Heart left ventricle (tissue), 16 donors: ENCODE measurements around the gene CDH23. TPM values are rescaled to one million over a fixed set of nuclear protein-coding genes. Genes with fewer than 3 reads are reported as not detected.

Experiments used
- ATAC-seq, 4 donors: fragments of 200-7000 bp; cut with Tn5 transposase; one replicate each; pipeline ENCODE4 v1.9.1; 2020 to 2022; ENCODE audit warnings: moderate library complexity in 4 of 4, mild to moderate bottlenecking in 3 of 4, moderate number of reproducible peaks in 1 of 4
- DNase-seq, 5 donors: peaks; one replicate each; pipeline ENCODE4 v3.0.0-alpha.2; 2020
- H3K27ac ChIP-seq, 12 donors: fragments of 200-600 bp; sonication (generic) in 4 of 12; one replicate each; pipeline versions ENCODE4 v1.5.0 to v1.8.0; 2016 to 2022; ENCODE audit warnings: mild to moderate bottlenecking in 2 of 12
- H3K27me3 ChIP-seq, 9 donors: fragments of 200-600 bp; sonication (generic) in 2 of 9; one replicate each; pipeline versions ENCODE4 v1.5.1 to v1.8.0; 2016 to 2022; ENCODE audit warnings: mild to moderate bottlenecking in 3 of 9
- H3K36me3 ChIP-seq, 9 donors: fragments of 200-600 bp; sonication (generic) in 2 of 9; one replicate each; pipeline versions ENCODE4 v1.5.0 to v1.8.0; 2018 to 2022; ENCODE audit warnings: mild to moderate bottlenecking in 2 of 9
- H3K4me1 ChIP-seq, 12 donors: fragments of 200-600 bp; sonication (generic) in 4 of 12; one replicate each; pipeline versions ENCODE4 v1.5.0 to v1.8.0; 2016 to 2022; ENCODE audit warnings: mild to moderate bottlenecking in 3 of 12
- H3K4me3 ChIP-seq, 12 donors: fragments of 200-600 bp; sonication (generic) in 4 of 12; one replicate each; pipeline versions ENCODE4 v1.5.0 to v1.8.0; 2017 to 2022; ENCODE audit warnings: mild to moderate bottlenecking in 9 of 12, moderate library complexity in 4 of 12
- H3K9me3 ChIP-seq, 12 donors: fragments of 200-600 bp; sonication (generic) in 4 of 12; one replicate each; pipeline versions ENCODE4 v1.5.0 to v1.8.0; 2016 to 2022; ENCODE audit warnings: mild to moderate bottlenecking in 1 of 12
- CTCF ChIP-seq, 12 donors: fragments of 200-600 bp; sonication (generic) in 4 of 12; IDR thresholded peaks; one replicate each; pipeline versions ENCODE4 v1.5.0 to v1.8.0; 2018 to 2022; ENCODE audit warnings: antibody characterized with exemption in 12 of 12, mild to moderate bottlenecking in 5 of 12
- POLR2A ChIP-seq, 2 donors: fragments of 450-650 bp; IDR thresholded peaks; one replicate each; pipeline ENCODE4 v1.6.1; 2017; ENCODE audit warnings: antibody characterized with exemption in 2 of 2, mild to moderate bottlenecking in 2 of 2, moderate library complexity in 2 of 2
- WGBS, 4 donors: extraction: QIAGEN DNeasy Blood & Tissue Kit in 2 of 4; methylation state at CpG; one replicate each; pipeline versions ENCODE4 v1.1.5 to v1.1.7; 2013 to 2018; 5-methylcytosine and 5-hydroxymethylcytosine counted together
- intact Hi-C, 10 donors: fragments of 100-400 bp; cut with DNase I; formaldehyde crosslinking; loops; one replicate each; pipeline versions ENCODE4 v1.11.1 to v1.14.2; 2022
- polyA plus RNA-seq, 2 donors: library from polyadenylated mRNA; stranded (reverse); fragments of 200-250 nt; gene quantifications; one replicate each; pipeline ENCODE4 v1.2.3, GENCODE V29; 2013
- total RNA-seq, 9 donors: library from RNA; depleted of rRNA in 2 of 9; stranded (reverse); fragments of >200 nt in 2 of 9; fragmentation: NEBNext Ultra II Directional in 3 of 9; extraction: Animal tissue kit (Norgen Biotek cat#: 25700) in 3 of 9; gene quantifications; one replicate each; pipeline versions ENCODE4 v1.1.0 to v1.2.4, GENCODE V29; 2016 to 2023
- donor health status: ischemic (EF 13 %, LVEDD 7.1; RV severe dilation, severe dysfunction).
- donor health status: healthy with polysubstance abuse.
- donor health status: DM: no; HTN: yes; CAD: no.
- donor health status: DM: no; HTN: no; CAD: no.
- donor health status: ischemic (EF 25% LVEDD 6.9; RV normal size, moderate dysfunction).
- donor health status: ischemic (EF 25% LVEDD 5.7; RV mildly dilated, moderate dysfunction).
- donor health status: healthy.
- donor health status: DM: yes; HTN: yes; CAD: no.
- donor health status: ischemic (EF 35%, LVEDD 5.7; RV mildly dilated, moderate dysfunction).
- donor health status: nonischemic (EF 11% LVEDD 7.7; RV severe dilation, severe dysfunction).
- donor health status: DM: yes; HTN: yes; CAD: no.
- donor health status: PGD.
- donor health status: ischemic (EF 29% LVEDD 5.4; RV normal size, mild dysfunction).
- donor health status: nonischemic (EF 23%, LVEDD 6.1; RV moderate dilation, normal function).

Gene CDH23
- total and polyA plus RNA-seq, 11 donors: 1.2 to 8.6 (median 3.9) TPM

DNA sequence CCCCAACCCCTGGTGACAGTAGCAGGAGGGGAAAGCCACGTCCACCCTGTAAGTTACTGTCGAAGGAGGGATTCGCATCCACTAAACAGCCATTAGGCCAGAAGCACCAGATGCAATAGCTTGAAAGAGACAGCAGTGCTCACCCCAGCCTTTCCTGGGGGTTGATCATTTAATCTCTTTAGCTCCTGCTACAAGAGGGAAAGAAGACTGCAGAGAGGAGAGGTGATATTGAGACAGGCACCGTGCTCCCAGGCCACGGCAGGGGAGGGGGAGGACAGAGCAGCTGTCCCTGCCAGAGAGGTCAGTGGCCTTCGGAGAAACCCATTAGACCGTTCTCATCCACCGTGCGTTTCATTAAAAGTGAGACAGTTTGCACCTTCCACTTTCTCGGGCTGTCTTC is 148.3 kb downstream of the CDH23 start:
- H3K4me3 ChIP-seq: no peak overlapping the region
- intact Hi-C loops: no loop called here
- H3K36me3 ChIP-seq: no peaks in the 10 kb centered on the region
- no peak for ATAC-seq
- no peaks in the 10 kb centered on the region for H3K27me3 ChIP-seq
- TF ChIP-seq POLR2A (IDR thresholded peaks at IDR 0.05) (no peak), CTCF (IDR thresholded peaks at IDR 0.05) (no peak)
- peaks cover 0 to 26% (median 14%) of the 10 kb centered on the region in 12 donors for H3K4me1 ChIP-seq
- no peak overlapping the region for H3K27ac ChIP-seq
- 90 to 93% (median 92%) methylated on average over 10 of the region's 10 CpGs for WGBS, 4 donors
- H3K9me3 ChIP-seq: no peaks in the 10 kb centered on the region
- no peak for DNase-seq

GRCh38 chr10:71546220-71546619 is 149.5 kb downstream of the CDH23 start:
- no peak for ATAC-seq
- H3K4me3 ChIP-seq: no peak overlapping the region
- DNase-seq: no peak
- no peak for TF ChIP-seq POLR2A (IDR thresholded peaks at IDR 0.05)
- TF ChIP-seq CTCF (IDR thresholded peaks at IDR 0.05): no peak
- intact Hi-C loops: no loop called here
- no peaks in the 10 kb centered on the region for H3K9me3 ChIP-seq
- H3K27ac ChIP-seq: no peak overlapping the region
- H3K4me1 ChIP-seq: peaks cover 0 to 26% (median 14%) of the 10 kb centered on the region in 12 donors
- no peaks in the 10 kb centered on the region for H3K36me3 ChIP-seq
- H3K27me3 ChIP-seq: no peaks in the 10 kb centered on the region
- 89 to 98% (median 94%) methylated on average over 7 of the region's 7 CpGs for WGBS, 4 donors

- no peaks in the 10 kb centered on the region for H3K36me3 ChIP-seq
- H3K27me3 ChIP-seq: no peaks in the 10 kb centered on the region
- peaks cover 0 to 26% (median 14%) of the 10 kb centered on the region in 12 donors for H3K4me1 ChIP-seq
- ATAC-seq (peak in 1 of 4 donors; percentile 18), DNase-seq (no peak)
- no peak overlapping the region for H3K4me3 ChIP-seq
- H3K27ac ChIP-seq: peak overlapping the region in 11 of 12 donors; percentile 40 to 89 (median 70)
- H3K9me3 ChIP-seq: no peaks in the 10 kb centered on the region
- no peak for TF ChIP-seq POLR2A (IDR thresholded peaks at IDR 0.05)
- TF ChIP-seq CTCF (IDR thresholded peaks at IDR 0.05): no peak
- 65 to 78% (median 70%) methylated on average over 12 of the region's 12 CpGs for WGBS, 4 donors
- intact Hi-C loops: no loop called here
Measured at GRCh38 chr10:71547312-71547711, 150.6 kb downstream of the CDH23 start.

- peak overlapping the region in 11 of 12 donors; percentile 40 to 89 (median 70) for H3K27ac ChIP-seq
- H3K9me3 ChIP-seq: no peaks in the 10 kb centered on the region
- 14 to 19% (median 17%) methylated on average over 15 to 20 of the region's 20 CpGs for WGBS, 4 donors
- intact Hi-C loops: no loop called here
- no peaks in the 10 kb centered on the region for H3K27me3 ChIP-seq
- DNase-seq (peak; percentile 77 to 86 (median 84)), ATAC-seq (peak; percentile 90 to 97 (median 92))
- TF ChIP-seq CTCF (IDR thresholded peaks at IDR 0.05): peak in 7 of 12 donors; percentile 11 to 37 (median 24)
- TF ChIP-seq POLR2A (IDR thresholded peaks at IDR 0.05): no peak
- peak overlapping the region in 4 of 12 donors; percentile 1 to 7 (median 3) for H3K4me3 ChIP-seq
- no peaks in the 10 kb centered on the region for H3K36me3 ChIP-seq
- H3K4me1 ChIP-seq: peaks cover 0 to 26% (median 14%) of the 10 kb centered on the region in 12 donors
Measured at GRCh38 chr10:71547876-71548846, 151.4 kb downstream of the CDH23 start.
